ENCODE data around the gene SBK3.

SBK3 gene

DNA sequence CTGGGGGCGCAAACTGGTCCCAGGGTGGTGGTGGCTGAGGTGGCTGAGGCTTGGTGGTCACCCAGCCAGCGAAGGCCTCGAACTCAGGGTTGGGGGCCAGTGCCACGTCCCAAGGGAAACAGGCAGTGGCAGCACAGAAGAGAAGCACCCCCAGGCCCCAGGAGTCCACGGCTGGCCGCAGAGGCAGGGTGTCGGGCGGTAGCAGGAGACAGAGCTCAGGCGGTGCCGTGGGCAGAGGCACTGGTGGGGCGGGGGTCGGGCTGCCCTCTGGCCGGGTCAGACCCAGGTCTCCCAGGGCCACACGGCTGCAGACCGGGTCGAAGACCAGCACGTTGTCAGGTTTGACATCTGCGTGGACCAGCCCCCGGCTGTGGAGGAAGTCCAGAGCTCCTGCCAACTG is 4.3 kb downstream of the SBK3 start:
- Histone ChIP-seq H3K23ac (ENCODE audit: low read depth, low read length, poor library complexity) (peak overlapping the region; percentile 48), H4K91ac (ENCODE audit: low read depth, low read length, poor library complexity) (peak overlapping the region; percentile 96), H3K4ac (ENCODE audit: low read length) (no peak overlapping the region), H3K4me3 (ENCODE audit: low read length in 2 of 2) (no peak overlapping the region), H3K27me3 (ENCODE audit: control insufficient read depth in 3 of 3, insufficient read depth in 3 of 3, low read depth in 1 of 3, low read length in 3 of 3) (no peaks in the 10 kb centered on the region), H2BK5ac (ENCODE audit: low read length) (peak overlapping the region; percentile 17), H3K4me1 (ENCODE audit: control insufficient read depth in 2 of 2, insufficient read depth in 1 of 2, low read depth in 1 of 2, low read length in 2 of 2) (peaks cover 21 to 28% of the 10 kb centered on the region in 2 donors), H3K36me3 (replicated peaks in 1 of 2; ENCODE audit: control insufficient read depth in 2 of 2, insufficient read depth in 2 of 2, low read length in 2 of 2) (no peaks in the 10 kb centered on the region), H2BK15ac (ENCODE audit: low read length) (peak overlapping the region; percentile 39), H3K9ac (ENCODE audit: low read depth, low read length, poor library complexity) (no peak overlapping the region), H2AFZ (ENCODE audit: low read length) (no peak overlapping the region), H3K18ac (ENCODE audit: low read length) (peak overlapping the region; percentile 58), H2BK12ac (ENCODE audit: low read length) (peak overlapping the region; percentile 31), H3K4me2 (ENCODE audit: insufficient read depth, low read length, poor library complexity, severe bottlenecking) (no peak overlapping the region), H2AK5ac (ENCODE audit: low read depth, low read length) (peak overlapping the region; percentile 95), H4K8ac (ENCODE audit: low read depth, low read length) (no peak overlapping the region), H3K79me1 (ENCODE audit: low read depth, low read length) (peaks cover 4% of the 10 kb centered on the region), H3K27ac (replicated peaks; ENCODE audit: low read length) (no peak overlapping the region), H3K14ac (ENCODE audit: low read length) (peak overlapping the region; percentile 51), H3K9me3 (replicated peaks in 1 of 2; ENCODE audit: control insufficient read depth in 2 of 2, insufficient read depth in 1 of 2, low read depth in 1 of 2, low read length in 2 of 2) (peaks cover 0 to 3% of the 10 kb centered on the region in 2 donors), H2BK120ac (ENCODE audit: low read depth, low read length) (no peak overlapping the region)
- DNase-seq (ENCODE audit: low spot score), result no peak
- no CpG with 5 or more reads among the region's 19 CpGs for WGBS, 2 donors (ENCODE audit: extremely low coverage in 2 of 2, insufficient read length in 2 of 2, insufficient replicate concordance in 1 of 2)

DNA sequence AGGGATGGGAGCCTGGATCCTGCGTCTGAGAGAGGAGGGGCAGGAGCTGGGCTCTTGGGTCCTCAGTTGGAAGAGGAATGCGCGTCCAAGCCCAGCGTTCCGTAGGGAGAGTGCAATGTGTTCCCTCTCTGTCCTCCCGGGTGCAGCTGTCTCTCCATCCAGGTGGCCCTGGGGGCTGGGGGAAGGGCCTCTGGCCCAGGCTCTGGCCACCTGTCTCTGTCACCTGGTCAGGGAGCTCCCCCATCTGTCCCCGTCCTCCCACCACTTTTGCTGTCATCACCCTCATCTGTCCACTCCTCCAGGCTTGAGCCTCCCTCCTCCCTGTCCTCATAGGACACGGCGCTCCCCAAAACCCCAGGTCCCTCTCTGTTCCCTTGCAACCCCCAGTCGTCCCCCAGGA is 4.7 kb downstream of the SBK3 start:
- WGBS, 2 donors (ENCODE audit: extremely low coverage in 2 of 2, insufficient read length in 2 of 2, insufficient replicate concordance in 1 of 2), result no CpG with 5 or more reads among the region's 10 CpGs
- no peak overlapping the region for H3K4me2 ChIP-seq (ENCODE audit: insufficient read depth, low read length, poor library complexity, severe bottlenecking)
- H3K27me3 ChIP-seq (ENCODE audit: control insufficient read depth in 3 of 3, insufficient read depth in 3 of 3, low read depth in 1 of 3, low read length in 3 of 3), result no peaks in the 10 kb centered on the region
- no peaks in the 10 kb centered on the region for H3K36me3 ChIP-seq (replicated peaks in 1 of 2; ENCODE audit: control insufficient read depth in 2 of 2, insufficient read depth in 2 of 2, low read length in 2 of 2)
- no peak overlapping the region for H3K4ac ChIP-seq (ENCODE audit: low read length)
- no peak overlapping the region for H3K27ac ChIP-seq (replicated peaks; ENCODE audit: low read length)
- no peak overlapping the region for H4K91ac ChIP-seq (ENCODE audit: low read depth, low read length, poor library complexity)
- H3K9ac ChIP-seq (ENCODE audit: low read depth, low read length, poor library complexity), result no peak overlapping the region
- peak overlapping the region; percentile 58 for H3K18ac ChIP-seq (ENCODE audit: low read length)
- peak overlapping the region; percentile 17 for H2BK5ac ChIP-seq (ENCODE audit: low read length)
- no peak overlapping the region for H3K4me3 ChIP-seq (ENCODE audit: low read length in 2 of 2)
- H2BK12ac ChIP-seq (ENCODE audit: low read length), result peak overlapping the region; percentile 31
- no peak for DNase-seq (ENCODE audit: low spot score)
- H4K8ac ChIP-seq (ENCODE audit: low read depth, low read length), result no peak overlapping the region
- H3K4me1 ChIP-seq (ENCODE audit: control insufficient read depth in 2 of 2, insufficient read depth in 1 of 2, low read depth in 1 of 2, low read length in 2 of 2), result peaks cover 19 to 27% of the 10 kb centered on the region in 2 donors
- H3K79me1 ChIP-seq (ENCODE audit: low read depth, low read length), result peaks cover 4% of the 10 kb centered on the region
- H2BK120ac ChIP-seq (ENCODE audit: low read depth, low read length), result no peak overlapping the region
- H2AFZ ChIP-seq (ENCODE audit: low read length), result no peak overlapping the region
- peak overlapping the region; percentile 48 for H3K23ac ChIP-seq (ENCODE audit: low read depth, low read length, poor library complexity)
- H2AK5ac ChIP-seq (ENCODE audit: low read depth, low read length), result peak overlapping the region; percentile 95
- H2BK15ac ChIP-seq (ENCODE audit: low read length), result peak overlapping the region; percentile 39
- peaks cover 0 to 3% of the 10 kb centered on the region in 2 donors for H3K9me3 ChIP-seq (replicated peaks in 1 of 2; ENCODE audit: control insufficient read depth in 2 of 2, insufficient read depth in 1 of 2, low read depth in 1 of 2, low read length in 2 of 2)
- H3K14ac ChIP-seq (ENCODE audit: low read length), result no peak overlapping the region

- H3K79me1 ChIP-seq (ENCODE audit: low read depth, low read length), result peaks cover 4% of the 10 kb centered on the region
- H3K4ac ChIP-seq (ENCODE audit: low read length), result no peak overlapping the region
- peak overlapping the region; percentile 53 for H2AK5ac ChIP-seq (ENCODE audit: low read depth, low read length)
- peaks cover 14 to 18% of the 10 kb centered on the region in 2 donors for H3K4me1 ChIP-seq (ENCODE audit: control insufficient read depth in 2 of 2, insufficient read depth in 1 of 2, low read depth in 1 of 2, low read length in 2 of 2)
- H3K9me3 ChIP-seq (replicated peaks in 1 of 2; ENCODE audit: control insufficient read depth in 2 of 2, insufficient read depth in 1 of 2, low read depth in 1 of 2, low read length in 2 of 2), result peaks cover 0 to 3% of the 10 kb centered on the region in 2 donors
- WGBS, 2 donors (ENCODE audit: extremely low coverage in 2 of 2, insufficient read length in 2 of 2, insufficient replicate concordance in 1 of 2), result no CpG with 5 or more reads among the region's 33 CpGs
- peak overlapping the region in 1 of 2 donors; percentile 38 for H3K4me3 ChIP-seq (ENCODE audit: low read length in 2 of 2)
- no peaks in the 10 kb centered on the region for H3K27me3 ChIP-seq (ENCODE audit: control insufficient read depth in 3 of 3, insufficient read depth in 3 of 3, low read depth in 1 of 3, low read length in 3 of 3)
- H2BK12ac ChIP-seq (ENCODE audit: low read length), result peak overlapping the region; percentile 73
- peak overlapping the region; percentile 22 for H3K23ac ChIP-seq (ENCODE audit: low read depth, low read length, poor library complexity)
- no peak overlapping the region for H3K4me2 ChIP-seq (ENCODE audit: insufficient read depth, low read length, poor library complexity, severe bottlenecking)
- H3K27ac ChIP-seq (replicated peaks; ENCODE audit: low read length), result peak overlapping the region; percentile 39
- H2BK5ac ChIP-seq (ENCODE audit: low read length), result no peak overlapping the region
- H3K14ac ChIP-seq (ENCODE audit: low read length), result peak overlapping the region; percentile 94
- H3K18ac ChIP-seq (ENCODE audit: low read length), result peak overlapping the region; percentile 86
- no peak overlapping the region for H3K9ac ChIP-seq (ENCODE audit: low read depth, low read length, poor library complexity)
- DNase-seq (ENCODE audit: low spot score), result no peak
- H4K8ac ChIP-seq (ENCODE audit: low read depth, low read length), result no peak overlapping the region
- H2BK120ac ChIP-seq (ENCODE audit: low read depth, low read length), result no peak overlapping the region
- peak overlapping the region; percentile 19 for H4K91ac ChIP-seq (ENCODE audit: low read depth, low read length, poor library complexity)
- peak overlapping the region; percentile 17 for H2BK15ac ChIP-seq (ENCODE audit: low read length)
- no peaks in the 10 kb centered on the region for H3K36me3 ChIP-seq (replicated peaks in 1 of 2; ENCODE audit: control insufficient read depth in 2 of 2, insufficient read depth in 2 of 2, low read length in 2 of 2)
- no peak overlapping the region for H2AFZ ChIP-seq (ENCODE audit: low read length)
These were observed 6.0 kb downstream of the SBK3 start for GRCh38 chr19:55539090-55539984.

- no peak overlapping the region for H3K14ac ChIP-seq (ENCODE audit: low read length)
- H3K9me3 ChIP-seq (replicated peaks in 1 of 2; ENCODE audit: control insufficient read depth in 2 of 2, insufficient read depth in 1 of 2, low read depth in 1 of 2, low read length in 2 of 2), result peaks cover 0 to 3% of the 10 kb centered on the region in 2 donors
- H2AK5ac ChIP-seq (ENCODE audit: low read depth, low read length), result peak overlapping the region; percentile 81
- H3K36me3 ChIP-seq (replicated peaks in 1 of 2; ENCODE audit: control insufficient read depth in 2 of 2, insufficient read depth in 2 of 2, low read length in 2 of 2), result no peaks in the 10 kb centered on the region
- H3K27me3 ChIP-seq (ENCODE audit: control insufficient read depth in 3 of 3, insufficient read depth in 3 of 3, low read depth in 1 of 3, low read length in 3 of 3), result no peaks in the 10 kb centered on the region
- peak overlapping the region; percentile 96 for H2BK15ac ChIP-seq (ENCODE audit: low read length)
- H3K27ac ChIP-seq (replicated peaks; ENCODE audit: low read length), result peak overlapping the region; percentile 73
- H4K91ac ChIP-seq (ENCODE audit: low read depth, low read length, poor library complexity), result peak overlapping the region; percentile 53
- peak overlapping the region; percentile 89 for H3K18ac ChIP-seq (ENCODE audit: low read length)
- H3K9ac ChIP-seq (ENCODE audit: low read depth, low read length, poor library complexity), result no peak overlapping the region
- no peak overlapping the region for H2BK12ac ChIP-seq (ENCODE audit: low read length)
- peak overlapping the region; percentile 67 for H2BK120ac ChIP-seq (ENCODE audit: low read depth, low read length)
- peaks cover 14 to 18% of the 10 kb centered on the region in 2 donors for H3K4me1 ChIP-seq (ENCODE audit: control insufficient read depth in 2 of 2, insufficient read depth in 1 of 2, low read depth in 1 of 2, low read length in 2 of 2)
- no peak overlapping the region for H3K4me3 ChIP-seq (ENCODE audit: low read length in 2 of 2)
- H3K4me2 ChIP-seq (ENCODE audit: insufficient read depth, low read length, poor library complexity, severe bottlenecking), result no peak overlapping the region
- peaks cover 4% of the 10 kb centered on the region for H3K79me1 ChIP-seq (ENCODE audit: low read depth, low read length)
- no CpG with 5 or more reads among the region's 5 CpGs for WGBS, 2 donors (ENCODE audit: extremely low coverage in 2 of 2, insufficient read length in 2 of 2, insufficient replicate concordance in 1 of 2)
- no peak for DNase-seq (ENCODE audit: low spot score)
- H3K4ac ChIP-seq (ENCODE audit: low read length), result no peak overlapping the region
- peak overlapping the region; percentile 53 for H2BK5ac ChIP-seq (ENCODE audit: low read length)
- no peak overlapping the region for H3K23ac ChIP-seq (ENCODE audit: low read depth, low read length, poor library complexity)
- peak overlapping the region; percentile 84 for H2AFZ ChIP-seq (ENCODE audit: low read length)
- H4K8ac ChIP-seq (ENCODE audit: low read depth, low read length), result no peak overlapping the region
These were observed 7.2 kb downstream of the SBK3 start for GRCh38 chr19:55538132-55538531.
